PC-9 (cell line): Measurements from ENCODE around the gene SERTAD2. TPM values are rescaled to one million over a fixed set of nuclear protein-coding genes. Genes with fewer than 3 reads are reported as not detected.

Experiments
- BruUV-seq: library from RNA; stranded (reverse); fragments of 400-500 nt; replicated peaks from 2 replicates; lab custom pipeline; 2021; lab: Mats Ljungman, UMichigan
- CTCF ChIA-PET: fragments of 300-600 bp; sonication (Branson Sonifier 250); formaldehyde crosslinking; loops from one replicate; lab custom pipeline; 2022; ENCODE audit warnings: antibody characterized with exemption; lab: Charles Lee
- POLR2A ChIA-PET: fragments of 300-600 bp; sonication (Branson Sonifier 250); formaldehyde crosslinking; loops from one replicate; lab custom pipeline; 2022; ENCODE audit warnings: antibody characterized with exemption; ENCODE audit not compliant: unreplicated experiment; lab: Charles Lee
- DNase-seq, 2 experiments: peaks; one replicate each; pipeline versions ENCODE4 v3.0.0 to v3.0.0-alpha.2; 2015 to 2022; ENCODE audit warnings: mixed read lengths in 1 of 2
- H2AFZ ChIP-seq: fragments of 200-600 bp; sonication (generic); 2 replicates; pipeline ENCODE4 v1.8.1; 2017; ENCODE audit warnings: antibody characterized with exemption
- H3F3A ChIP-seq: fragments of 200-600 bp; sonication (generic); 2 replicates; pipeline ENCODE4 v1.8.1; 2017; ENCODE audit warnings: antibody characterized with exemption, mild to moderate bottlenecking, low read depth; ENCODE audit not compliant: insufficient read depth
- H3K27ac ChIP-seq: fragments of 200-600 bp; sonication (generic); 2 replicates; pipeline ENCODE4 v1.6.1; 2016; ENCODE audit warnings: mixed run types
- H3K27me3 ChIP-seq: fragments of 200-600 bp; sonication (generic); 2 replicates; pipeline ENCODE4 v1.6.1; 2016; ENCODE audit warnings: low read depth, mixed run types; ENCODE audit not compliant: insufficient read depth
- H3K36me3 ChIP-seq: fragments of 200-600 bp; sonication (generic); 2 replicates; pipeline ENCODE4 v1.6.1; 2016; ENCODE audit warnings: low read depth, mixed run types
- H3K4me1 ChIP-seq: fragments of 200-600 bp; sonication (generic); replicated peaks from 2 replicates; pipeline ENCODE4 v1.6.1; 2016; ENCODE audit warnings: mixed run types; ENCODE audit not compliant: insufficient read depth
- H3K4me2 ChIP-seq: fragments of 200-600 bp; sonication (generic); 2 replicates; pipeline ENCODE4 v1.6.1; 2017; ENCODE audit warnings: mixed run types
- H3K4me3 ChIP-seq: fragments of 200-600 bp; sonication (generic); 2 replicates; pipeline ENCODE4 v1.6.1; 2016; ENCODE audit warnings: mixed run types
- H3K79me2 ChIP-seq: fragments of 200-600 bp; sonication (generic); 2 replicates; pipeline ENCODE4 v1.6.1; 2017; ENCODE audit warnings: low read depth, mixed run types
- H3K9me2 ChIP-seq: fragments of 200-600 bp; sonication (generic); 2 replicates; pipeline ENCODE4 v1.8.1; 2017; ENCODE audit warnings: mild to moderate bottlenecking; ENCODE audit not compliant: insufficient read depth
- H3K9me3 ChIP-seq: fragments of 200-600 bp; sonication (generic); 2 replicates; pipeline ENCODE4 v1.8.1; 2016; ENCODE audit warnings: low read depth; ENCODE audit not compliant: insufficient read depth
- H4K20me1 ChIP-seq: fragments of 200-600 bp; sonication (generic); 2 replicates; pipeline ENCODE4 v1.8.1; 2017; ENCODE audit not compliant: insufficient read depth
- CTCF ChIP-seq: fragments of 200-600 bp; sonication (generic); conservative IDR thresholded peaks from 2 replicates; pipeline ENCODE4 v1.6.1; 2017; ENCODE audit warnings: mixed run types, antibody characterized with exemption, mild to moderate bottlenecking, moderate library complexity
- EZH2 ChIP-seq: fragments of 200-600 bp; sonication (generic); IDR thresholded peaks from 2 replicates; pipeline ENCODE4 v1.8.0; 2017; ENCODE audit warnings: antibody characterized with exemption, low read depth
- intact Hi-C: fragments of 100-400 bp; cut with micrococcal nuclease; formaldehyde crosslinking; loops from one replicate; pipeline ENCODE4 v1.10.0; 2022; ENCODE audit not compliant: unreplicated experiment
- total RNA-seq: library from RNA; stranded (reverse); gene quantifications from 2 replicates; pipeline ENCODE4 v1.2.3, GENCODE V29; 2021

Gene SERTAD2
- total RNA-seq, 1 experiment from 2014 or later = 31.4 TPM

GRCh38 chr2:64643838-64644457 lies 9.8 kb downstream of the SERTAD2 start:
- TSS peak; percentile 69 for BruUV-seq
- no peak for TF ChIP-seq EZH2
- no peak for TF ChIP-seq CTCF
- Histone ChIP-seq H3K79me2 (peaks cover 100% of the 10 kb centered on the region), H2AFZ (peak overlapping the region; percentile 69; the same call in 1 of the 2 replicates), H3K4me1 (peaks cover 78% of the 10 kb centered on the region), H3K27me3 (no peaks in the 10 kb centered on the region), H3K27ac (peak overlapping the region; percentile 97), H3F3A (peaks cover 51% of the 10 kb centered on the region), H3K4me2 (peak overlapping the region; percentile 90), H3K4me3 (peak overlapping the region; percentile 60), H4K20me1 (0 out of 2 replicates have a peak, but pooled peaks cover 3% of the 10 kb centered on the region), H3K9me2 (no peaks in the 10 kb centered on the region), H3K9me3 (no peaks in the 10 kb centered on the region), H3K36me3 (no peaks in the 10 kb centered on the region)
- POLR2A ChIA-PET = interaction anchor here (0.6 to 2.1 kb wide), 6 partner anchors 10 to 313 kb away, joined by 3 to 44 read pairs (median 8); partner anchors contain the start of gene SERTAD2
- intact Hi-C loops = loop anchor here (1.0 kb wide), 2 partner anchors 9 to 38 kb away; partner anchors contain the start of gene SERTAD2
- DNase-seq = no peak
- CTCF ChIA-PET = interaction anchor here (1.0 to 1.1 kb wide), 3 partner anchors 107 to 594 kb away, joined by 3 to 6 read pairs (median 5); no protein-coding TSS in a partner anchor

GRCh38 chr2:64641599-64641998 lies 12.1 kb downstream of the SERTAD2 start:
- no peak overlapping the region for H3K4me2 ChIP-seq
- ChIA-PET POLR2A (interaction anchor here (0.6 kb wide), 1 partner anchor 34 kb away, joined by 3 read pairs; no protein-coding TSS in a partner anchor), CTCF (interaction anchor here (0.6 to 0.7 kb wide), 3 partner anchors 75 to 201 kb away, joined by 3 to 5 read pairs (median 3); no protein-coding TSS in a partner anchor)
- peaks cover 41% of the 10 kb centered on the region; the same call in 1 of the 2 replicates for H3F3A ChIP-seq
- DNase-seq = no peak
- no peak for TF ChIP-seq EZH2
- TF ChIP-seq CTCF = no peak
- no peaks in the 10 kb centered on the region for H3K36me3 ChIP-seq
- no peaks in the 10 kb centered on the region for H3K27me3 ChIP-seq
- no peak overlapping the region for H3K4me3 ChIP-seq
- no peak overlapping the region for H3K27ac ChIP-seq
- peaks cover 10% of the 10 kb centered on the region; the same call in 1 of the 2 replicates for H4K20me1 ChIP-seq
- H3K9me3 ChIP-seq = no peaks in the 10 kb centered on the region
- intact Hi-C loops = no loop called here
- peaks cover 60% of the 10 kb centered on the region for H3K4me1 ChIP-seq
- H3K9me2 ChIP-seq = no peaks in the 10 kb centered on the region
- peaks cover 100% of the 10 kb centered on the region for H3K79me2 ChIP-seq
- BruUV-seq = no TSS peak
- H2AFZ ChIP-seq = no peak overlapping the region

- no TSS peak for BruUV-seq
- peak overlapping the region; percentile 9; the same call in 1 of the 2 replicates for H3K27ac ChIP-seq
- no peak overlapping the region for H2AFZ ChIP-seq
- TF ChIP-seq CTCF (no peak), EZH2 (no peak)
- no peak for DNase-seq
- no peaks in the 10 kb centered on the region for H3K9me3 ChIP-seq
- POLR2A ChIA-PET = interaction anchor here (0.6 kb wide), 1 partner anchor 9 kb away, joined by 5 read pairs; no protein-coding TSS in a partner anchor
- H3K36me3 ChIP-seq = peaks cover 10% of the 10 kb centered on the region; the same call in 1 of the 2 replicates
- H3K4me3 ChIP-seq = no peak overlapping the region
- no peaks in the 10 kb centered on the region for H3K9me2 ChIP-seq
- H3K27me3 ChIP-seq = no peaks in the 10 kb centered on the region
- CTCF ChIA-PET = interaction anchor here (0.7 kb wide), 1 partner anchor 312 kb away, joined by 3 read pairs; no protein-coding TSS in a partner anchor
- peaks cover 33% of the 10 kb centered on the region; the same call in 1 of the 2 replicates for H3F3A ChIP-seq
- H4K20me1 ChIP-seq = peaks cover 10% of the 10 kb centered on the region; the same call in 1 of the 2 replicates
- intact Hi-C loops = no loop called here
- peaks cover 100% of the 10 kb centered on the region for H3K79me2 ChIP-seq
- H3K4me2 ChIP-seq = no peak overlapping the region
- H3K4me1 ChIP-seq = peaks cover 48% of the 10 kb centered on the region
Measured at GRCh38 chr2:64640153-64641044, 13.3 kb downstream of the SERTAD2 start.
